Prostate gland (tissue), 2 donors: Measurements from ENCODE around the gene TXNL1.

ENCODE experiments used
- POLR2A ChIP-seq: fragments of 450-650 bp; IDR thresholded peaks from one replicate; pipeline ENCODE4 v1.6.1; 2016; ENCODE audit warnings: antibody characterized with exemption, mild to moderate bottlenecking
- TF ChIP-seq, protein P1 (sequence below), 4 experiments: fragments of 200-600 bp in 2 of 4; fragments of 450-650 bp in 2 of 4; sonication (generic) in 2 of 4; IDR thresholded peaks; 1 replicate in 3 of 4; 2 replicates in 1 of 4; pipeline ENCODE4 v1.5.1; 2016 to 2019; ENCODE audit warnings: antibody characterized with exemption in 4 of 4, mild to moderate bottlenecking in 2 of 4, moderate library complexity in 2 of 4

DNA sequence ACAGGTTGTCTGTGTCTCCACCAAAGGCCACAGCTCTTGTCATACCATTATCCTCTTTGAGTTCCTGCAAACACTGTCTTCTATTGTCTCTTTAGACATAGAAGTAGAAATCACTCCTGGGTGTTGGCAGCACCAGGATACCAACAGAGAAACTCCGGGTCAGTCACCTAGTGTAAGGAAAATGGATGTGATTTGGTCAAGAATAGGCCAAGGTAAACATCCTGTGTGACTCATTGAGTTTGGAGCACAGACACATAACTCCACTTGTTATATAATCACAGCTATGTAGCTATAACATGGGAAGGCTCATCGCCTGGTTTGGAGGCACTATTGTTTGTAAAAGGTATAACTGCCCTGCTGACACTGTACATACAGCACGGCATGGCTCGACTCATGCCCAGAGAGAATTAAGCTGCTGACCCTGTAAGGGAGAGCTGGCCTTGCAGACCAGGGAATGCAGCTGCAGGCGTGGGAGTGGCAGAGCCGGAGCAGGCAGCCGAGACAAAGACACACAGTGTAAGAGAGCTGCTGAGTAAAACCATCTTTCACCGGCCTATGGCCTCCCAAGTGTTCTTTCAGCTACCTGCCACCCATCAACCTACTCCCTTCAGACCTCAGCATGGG is 3.4 kb upstream of the TXNL1 start:
- TF ChIP-seq, protein P1, sequence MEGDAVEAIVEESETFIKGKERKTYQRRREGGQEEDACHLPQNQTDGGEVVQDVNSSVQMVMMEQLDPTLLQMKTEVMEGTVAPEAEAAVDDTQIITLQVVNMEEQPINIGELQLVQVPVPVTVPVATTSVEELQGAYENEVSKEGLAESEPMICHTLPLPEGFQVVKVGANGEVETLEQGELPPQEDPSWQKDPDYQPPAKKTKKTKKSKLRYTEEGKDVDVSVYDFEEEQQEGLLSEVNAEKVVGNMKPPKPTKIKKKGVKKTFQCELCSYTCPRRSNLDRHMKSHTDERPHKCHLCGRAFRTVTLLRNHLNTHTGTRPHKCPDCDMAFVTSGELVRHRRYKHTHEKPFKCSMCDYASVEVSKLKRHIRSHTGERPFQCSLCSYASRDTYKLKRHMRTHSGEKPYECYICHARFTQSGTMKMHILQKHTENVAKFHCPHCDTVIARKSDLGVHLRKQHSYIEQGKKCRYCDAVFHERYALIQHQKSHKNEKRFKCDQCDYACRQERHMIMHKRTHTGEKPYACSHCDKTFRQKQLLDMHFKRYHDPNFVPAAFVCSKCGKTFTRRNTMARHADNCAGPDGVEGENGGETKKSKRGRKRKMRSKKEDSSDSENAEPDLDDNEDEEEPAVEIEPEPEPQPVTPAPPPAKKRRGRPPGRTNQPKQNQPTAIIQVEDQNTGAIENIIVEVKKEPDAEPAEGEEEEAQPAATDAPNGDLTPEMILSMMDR (IDR thresholded peaks at IDR 0.05): no peak
- TF ChIP-seq POLR2A: no peak
